HepG2 (cell line): Measurements from ENCODE around the gene PC. TPM values are rescaled to one million over a fixed set of nuclear protein-coding genes. Genes with fewer than 3 reads are reported as not detected.

Experiments used
- ATAC-seq: fragments of 200-7000 bp; cut with Tn5 transposase; 3 replicates; pipeline ENCODE4 v1.9.1; 2020; ENCODE audit warnings: mild to moderate bottlenecking, moderate library complexity
- BruUV-seq: library from RNA; stranded (reverse); fragments of 400-500 nt; replicated peaks from 2 replicates; lab custom pipeline; 2021; lab: Mats Ljungman, UMichigan
- CTCF ChIA-PET: fragments of 300-600 bp; formaldehyde crosslinking; extraction: SDS; loops from one replicate; lab custom pipeline; 2021; ENCODE audit warnings: low total read pairs, inconsistent platforms, low intra/inter-chr PET ratio; lab: Yijun Ruan, JAX
- POLR2A ChIA-PET: fragments of 350-600 bp; sonication (Branson Sonifier 250); formaldehyde crosslinking; loops from one replicate; lab custom pipeline; 2020; ENCODE audit warnings: antibody characterized with exemption, inconsistent platforms; lab: Yijun Ruan, JAX
- DNase-seq: peaks from one replicate; pipeline ENCODE4 v3.0.0-alpha.2; 2015; ENCODE audit warnings: low spot score
- FAIRE-seq: peaks from 3 replicates; lab custom pipeline; 2011; peaks lifted over from hg19 to GRCh38; lab: Jason Lieb, UNC
- H2AFZ ChIP-seq: one replicate; pipeline ENCODE4 v1.6.1; 2011; ENCODE audit warnings: low read length, inconsistent platforms
- H3K27ac ChIP-seq: fragments of 300-600 bp; 3 replicates; pipeline ENCODE4 v1.8.0; 2011; ENCODE audit warnings: mixed run types, mild to moderate bottlenecking, mixed read lengths, low read length, inconsistent platforms; ENCODE audit not compliant: insufficient read depth; ENCODE audit errors: extremely low read length
- H3K27me3 ChIP-seq, 2 experiments: fragments of 200-600 bp in 1 of 2; 2 replicates in 1 of 2; 3 replicates in 1 of 2; pipeline versions ENCODE4 v1.6.0 to v1.8.0; 2011; ENCODE audit warnings: low read length in 2 of 2, mild to moderate bottlenecking in 2 of 2, moderate library complexity in 2 of 2, inconsistent platforms in 1 of 2; ENCODE audit not compliant: insufficient read depth in 2 of 2, control insufficient read depth in 1 of 2
- H3K36me3 ChIP-seq, 2 experiments: fragments of 200-600 bp in 1 of 2; replicated peaks in 1 of 2; 2 replicates in 1 of 2; 3 replicates in 1 of 2; pipeline versions ENCODE4 v1.5.1 to v1.8.0; 2011; ENCODE audit warnings: low read length in 2 of 2, inconsistent platforms in 1 of 2; ENCODE audit not compliant: insufficient read depth in 2 of 2, control insufficient read depth in 1 of 2
- H3K4me1 ChIP-seq: 2 replicates; pipeline ENCODE4 v1.5.1; 2012; ENCODE audit warnings: low read length, inconsistent platforms; ENCODE audit not compliant: insufficient read depth
- H3K4me2 ChIP-seq: 2 replicates; pipeline ENCODE4 v1.6.0; 2011; ENCODE audit warnings: low read depth, low read length, inconsistent platforms
- H3K4me3 ChIP-seq, 3 experiments: fragments of 200-600 bp in 1 of 3; sonication (generic), shearing (Covaris generic) in 1 of 3; replicated peaks in 1 of 3; 2 replicates each; pipeline ENCODE4 v1.5.1; 2011 to 2016; ENCODE audit warnings: low read length in 3 of 3, inconsistent platforms in 2 of 3, low read depth in 2 of 3, mild to moderate bottlenecking in 2 of 3, control low read depth in 1 of 3, mixed read lengths in 1 of 3; ENCODE audit not compliant: insufficient read depth in 1 of 3
- H3K79me2 ChIP-seq: one replicate; pipeline ENCODE4 v1.6.1; 2011; ENCODE audit warnings: low read length, inconsistent platforms; ENCODE audit not compliant: insufficient read depth
- H3K9ac ChIP-seq: 2 replicates; pipeline ENCODE4 v1.6.0; 2011; ENCODE audit warnings: mild to moderate bottlenecking, low read depth, low read length, inconsistent platforms; ENCODE audit not compliant: insufficient read depth
- H3K9me3 ChIP-seq: 2 replicates; pipeline ENCODE4 v1.5.1; 2012; ENCODE audit warnings: mild to moderate bottlenecking, low read length
- H4K20me1 ChIP-seq: 2 replicates; pipeline ENCODE4 v1.6.0; 2011; ENCODE audit warnings: inconsistent platforms, mild to moderate bottlenecking, low read length, moderate library complexity; ENCODE audit not compliant: insufficient read depth
- ATF7-NPFF ChIP-seq: sonication (generic); formaldehyde crosslinking; IDR thresholded peaks from 2 replicates; pipeline ENCODE4 v1.8.1; 2023; ENCODE audit warnings: mild to moderate bottlenecking, low read depth, missing genetic modification reagents, moderate library complexity
- FOXO4 ChIP-seq: sonication (generic); formaldehyde crosslinking; conservative IDR thresholded peaks from 2 replicates; pipeline ENCODE4 v1.8.1; 2023; ENCODE audit warnings: missing genetic modification reagents
- RORA ChIP-seq: sonication (generic); formaldehyde crosslinking; IDR thresholded peaks from 2 replicates; pipeline ENCODE4 v1.5.0; 2020; ENCODE audit warnings: mild to moderate bottlenecking, missing genetic modification reagents, moderate library complexity
- SP5 ChIP-seq: IDR thresholded peaks from 2 replicates; pipeline ENCODE4 v1.6.1; 2016; ENCODE audit warnings: low read depth, borderline replicate concordance
- ZNF143 ChIP-seq: sonication (generic); formaldehyde crosslinking; IDR thresholded peaks from 2 replicates; pipeline ENCODE4 v1.4.0; 2020; ENCODE audit warnings: missing genetic modification reagents
- ZNF547 ChIP-seq: sonication (generic); formaldehyde crosslinking; IDR thresholded peaks from 2 replicates; pipeline ENCODE4 v1.5.1; 2020; ENCODE audit warnings: mild to moderate bottlenecking, missing genetic modification reagents
- ZNF615 ChIP-seq: sonication (generic); formaldehyde crosslinking; IDR thresholded peaks from 2 replicates; pipeline ENCODE4 v1.5.0; 2020; ENCODE audit warnings: mild to moderate bottlenecking, missing genetic modification reagents, borderline replicate concordance
- WGBS: methylation state at CpG from one replicate; pipeline ENCODE4 v1.1.6; 2017; ENCODE audit warnings: low lambda C conversion rate; 5-methylcytosine and 5-hydroxymethylcytosine counted together
- in situ Hi-C: cut with HindIII; loops from 2 replicates; pipeline ENCODE4 v1.10.0; 2017; ENCODE audit warnings: low pct_unique_long_range_greater_than_20kb; ENCODE audit not compliant: extremely low pct_ligation_motif_present
- intact Hi-C: fragments of 100-400 bp; cut with micrococcal nuclease; formaldehyde crosslinking; loops from one replicate; pipeline ENCODE4 v1.10.0; 2022; ENCODE audit not compliant: unreplicated experiment
- polyA plus RNA-seq, 8 experiments: library from polyadenylated mRNA; depleted of rRNA in 3 of 8; stranded (reverse) in 7 of 8; unstranded in 1 of 8; fragments of >200 nt; fragmentation: Illumina TruSeq in 4 of 8; extraction: Trizol in 4 of 8; gene quantifications; 2 replicates each; pipeline versions ENCODE4 v1.2.1 to v1.2.3, GENCODE V29; 2011 to 2016; ENCODE audit warnings: low read depth in 4 of 8, missing spikeins in 1 of 8, mixed read lengths in 1 of 8; ENCODE audit not compliant: insufficient read depth in 1 of 8
- total RNA-seq, 5 experiments: library from RNA; depleted of rRNA; stranded (reverse); fragments of >200 nt; fragmentation: Illumina TruSeq; extraction: Trizol; gene quantifications; 2 replicates each; pipeline ENCODE4 v1.2.3, GENCODE V29; 2016; ENCODE audit warnings: low read depth in 1 of 5
- TF ChIP-seq, protein P1 (sequence below): sonication (generic); formaldehyde crosslinking; IDR thresholded peaks from 2 replicates; pipeline ENCODE4 v1.4.0; 2020; ENCODE audit warnings: missing genetic modification reagents, mild to moderate bottlenecking, borderline replicate concordance
- TF ChIP-seq, protein P2 (sequence below), 2 experiments: sonication (generic) in 1 of 2; formaldehyde crosslinking in 1 of 2; IDR thresholded peaks; 2 replicates each; pipeline versions ENCODE4 v1.6.1 to v1.9.0; 2014 to 2022; ENCODE audit warnings: antibody characterized with exemption in 1 of 2, borderline replicate concordance in 1 of 2, inconsistent platforms in 1 of 2, low read depth in 1 of 2, missing genetic modification reagents in 1 of 2
- TF ChIP-seq, protein P3 (sequence below): sonication (generic); formaldehyde crosslinking; IDR thresholded peaks from 2 replicates; pipeline ENCODE4 v1.4.0; 2020; ENCODE audit warnings: missing genetic modification reagents, borderline replicate concordance

Gene PC
- total and polyA plus RNA-seq, 2 of the 13 experiments (the other 11 are each of a cell fraction or from before 2014, with no cell fraction given), result 29.0 to 39.0 TPM

DNA sequence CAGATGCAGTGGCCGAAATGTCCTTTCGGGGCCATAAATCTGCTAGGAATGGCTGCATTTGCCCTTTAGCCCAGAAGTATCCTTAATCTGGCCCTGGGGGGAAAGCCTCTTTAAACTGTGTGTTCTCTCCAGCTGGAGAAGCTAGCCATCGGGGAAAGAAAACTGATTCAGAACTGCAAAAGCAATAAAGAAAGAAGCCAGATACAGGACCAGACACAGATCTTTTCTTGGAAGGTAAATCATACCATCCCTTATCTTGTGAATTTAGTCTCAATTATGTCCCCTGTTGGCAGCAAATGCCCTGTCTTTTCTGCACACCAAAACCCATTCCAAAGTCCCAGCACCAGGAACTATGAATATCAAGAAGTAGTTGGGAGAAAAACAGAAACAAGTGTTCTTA is 25.6 kb downstream of the PC start:
- H3K27me3 ChIP-seq, result no peaks in the 10 kb centered on the region
- H3K4me2 ChIP-seq, result no peak overlapping the region
- POLR2A ChIA-PET, result no interaction called here
- H3K4me3 ChIP-seq, result no peak overlapping the region
- 96% methylated on average over 3 of the region's 3 CpGs for WGBS
- intact Hi-C loops, result no loop called here
- H3K27ac ChIP-seq, result no peak overlapping the region
- H3K9me3 ChIP-seq, result no peaks in the 10 kb centered on the region
- ATAC-seq, result no peak
- no peak for DNase-seq
- CTCF ChIA-PET, result no interaction called here
- H3K9ac ChIP-seq, result no peak overlapping the region
- TF ChIP-seq, protein P1, sequence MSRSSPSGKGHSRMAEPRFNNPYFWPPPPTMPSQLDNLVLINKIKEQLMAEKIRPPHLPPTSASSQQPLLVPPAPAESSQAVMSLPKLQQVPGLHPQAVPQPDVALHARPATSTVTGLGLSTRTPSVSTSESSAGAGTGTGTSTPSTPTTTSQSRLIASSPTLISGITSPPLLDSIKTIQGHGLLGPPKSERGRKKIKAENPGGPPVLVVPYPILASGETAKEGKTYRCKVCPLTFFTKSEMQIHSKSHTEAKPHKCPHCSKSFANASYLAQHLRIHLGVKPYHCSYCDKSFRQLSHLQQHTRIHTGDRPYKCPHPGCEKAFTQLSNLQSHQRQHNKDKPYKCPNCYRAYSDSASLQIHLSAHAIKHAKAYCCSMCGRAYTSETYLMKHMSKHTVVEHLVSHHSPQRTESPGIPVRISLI, result no peak
- TF ChIP-seq ZNF615 (CRISPR knock-in tag) (no peak), SP5 (CRISPR knock-in tag) (no peak), RORA (CRISPR knock-in tag) (no peak), FOXO4 (no peak), ZNF547 (CRISPR knock-in tag) (no peak), ATF7-NPFF (CRISPR knock-in tag) (no peak), ZNF143 (CRISPR knock-in tag) (no peak)
- TF ChIP-seq, protein P2, sequence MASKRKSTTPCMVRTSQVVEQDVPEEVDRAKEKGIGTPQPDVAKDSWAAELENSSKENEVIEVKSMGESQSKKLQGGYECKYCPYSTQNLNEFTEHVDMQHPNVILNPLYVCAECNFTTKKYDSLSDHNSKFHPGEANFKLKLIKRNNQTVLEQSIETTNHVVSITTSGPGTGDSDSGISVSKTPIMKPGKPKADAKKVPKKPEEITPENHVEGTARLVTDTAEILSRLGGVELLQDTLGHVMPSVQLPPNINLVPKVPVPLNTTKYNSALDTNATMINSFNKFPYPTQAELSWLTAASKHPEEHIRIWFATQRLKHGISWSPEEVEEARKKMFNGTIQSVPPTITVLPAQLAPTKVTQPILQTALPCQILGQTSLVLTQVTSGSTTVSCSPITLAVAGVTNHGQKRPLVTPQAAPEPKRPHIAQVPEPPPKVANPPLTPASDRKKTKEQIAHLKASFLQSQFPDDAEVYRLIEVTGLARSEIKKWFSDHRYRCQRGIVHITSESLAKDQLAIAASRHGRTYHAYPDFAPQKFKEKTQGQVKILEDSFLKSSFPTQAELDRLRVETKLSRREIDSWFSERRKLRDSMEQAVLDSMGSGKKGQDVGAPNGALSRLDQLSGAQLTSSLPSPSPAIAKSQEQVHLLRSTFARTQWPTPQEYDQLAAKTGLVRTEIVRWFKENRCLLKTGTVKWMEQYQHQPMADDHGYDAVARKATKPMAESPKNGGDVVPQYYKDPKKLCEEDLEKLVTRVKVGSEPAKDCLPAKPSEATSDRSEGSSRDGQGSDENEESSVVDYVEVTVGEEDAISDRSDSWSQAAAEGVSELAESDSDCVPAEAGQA (IDR thresholded peaks at IDR 0.05; ENCODE audit: low read depth), result no peak
- TF ChIP-seq, protein P2 (CRISPR knock-in tag; IDR thresholded peaks at IDR 0.05; ENCODE audit: borderline replicate concordance), result no peak
- TF ChIP-seq, protein P3, sequence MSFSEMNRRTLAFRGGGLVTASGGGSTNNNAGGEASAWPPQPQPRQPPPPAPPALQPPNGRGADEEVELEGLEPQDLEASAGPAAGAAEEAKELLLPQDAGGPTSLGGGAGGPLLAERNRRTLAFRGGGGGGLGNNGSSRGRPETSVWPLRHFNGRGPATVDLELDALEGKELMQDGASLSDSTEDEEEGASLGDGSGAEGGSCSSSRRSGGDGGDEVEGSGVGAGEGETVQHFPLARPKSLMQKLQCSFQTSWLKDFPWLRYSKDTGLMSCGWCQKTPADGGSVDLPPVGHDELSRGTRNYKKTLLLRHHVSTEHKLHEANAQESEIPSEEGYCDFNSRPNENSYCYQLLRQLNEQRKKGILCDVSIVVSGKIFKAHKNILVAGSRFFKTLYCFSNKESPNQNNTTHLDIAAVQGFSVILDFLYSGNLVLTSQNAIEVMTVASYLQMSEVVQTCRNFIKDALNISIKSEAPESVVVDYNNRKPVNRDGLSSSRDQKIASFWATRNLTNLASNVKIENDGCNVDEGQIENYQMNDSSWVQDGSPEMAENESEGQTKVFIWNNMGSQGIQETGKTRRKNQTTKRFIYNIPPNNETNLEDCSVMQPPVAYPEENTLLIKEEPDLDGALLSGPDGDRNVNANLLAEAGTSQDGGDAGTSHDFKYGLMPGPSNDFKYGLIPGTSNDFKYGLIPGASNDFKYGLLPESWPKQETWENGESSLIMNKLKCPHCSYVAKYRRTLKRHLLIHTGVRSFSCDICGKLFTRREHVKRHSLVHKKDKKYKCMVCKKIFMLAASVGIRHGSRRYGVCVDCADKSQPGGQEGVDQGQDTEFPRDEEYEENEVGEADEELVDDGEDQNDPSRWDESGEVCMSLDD (CRISPR knock-in tag), result no peak
- FAIRE-seq, result no peak
- no peaks in the 10 kb centered on the region for H4K20me1 ChIP-seq
- in situ Hi-C loops, result no loop called here
- no peak overlapping the region for H2AFZ ChIP-seq
- peaks cover 29% of the 10 kb centered on the region for H3K4me1 ChIP-seq
- no peaks in the 10 kb centered on the region; a peak in 1 of 5 replicates for H3K36me3 ChIP-seq
- no TSS peak for BruUV-seq
- no peaks in the 10 kb centered on the region for H3K79me2 ChIP-seq
